ENCODE results near the gene WDR47.
"Not testable (repeated sequence)": the region's sequence is repeated elsewhere in the genome, so short reads cannot be mapped to it uniquely, and the experiment has no call there.

The WDR47 gene

GRCh38 chr1:108953452-108953851, 88.5 kb downstream of the WDR47 start:
- no peak for FAIRE-seq
- no peak for TF ChIP-seq CTCF (IDR thresholded peaks at IDR 0.05; ENCODE audit: insufficient read depth, missing control alignments)
- DNase-seq (ENCODE audit: insufficient read length, low spot score): no peak

GRCh38 chr1:108951242-108951641, 90.7 kb downstream of the WDR47 start:
- DNase-seq (ENCODE audit: insufficient read length, low spot score) (no peak), FAIRE-seq (no peak)
- no peak for TF ChIP-seq CTCF (IDR thresholded peaks at IDR 0.05; ENCODE audit: insufficient read depth, missing control alignments)

- no peak for TF ChIP-seq CTCF (IDR thresholded peaks at IDR 0.05; ENCODE audit: insufficient read depth, missing control alignments)
- FAIRE-seq (no peak), DNase-seq (ENCODE audit: insufficient read length, low spot score) (no peak)
Measured at GRCh38 chr1:108949044-108949443, 92.9 kb downstream of the WDR47 start.

GRCh38 chr1:108947871-108948525, 93.9 kb downstream of the WDR47 start:
- DNase-seq (ENCODE audit: insufficient read length, low spot score) (no peak), FAIRE-seq (peak; percentile 55)
- no peak for TF ChIP-seq CTCF (IDR thresholded peaks at IDR 0.05; ENCODE audit: insufficient read depth, missing control alignments)

GRCh38 chr1:108936170-108936569, 105.7 kb downstream of the WDR47 start:
- FAIRE-seq (no peak), DNase-seq (ENCODE audit: insufficient read length, low spot score) (no peak)
- TF ChIP-seq CTCF (IDR thresholded peaks at IDR 0.05; ENCODE audit: insufficient read depth, missing control alignments): no peak

- no peak for FAIRE-seq
- DNase-seq (ENCODE audit: insufficient read length, low spot score): no peak
- no peak for TF ChIP-seq CTCF (IDR thresholded peaks at IDR 0.05; ENCODE audit: insufficient read depth, missing control alignments)
Measured at GRCh38 chr1:108933944-108934343, 108.0 kb downstream of the WDR47 start.

- DNase-seq (ENCODE audit: insufficient read length, low spot score); FAIRE-seq: not testable (repeated sequence)
Measured at GRCh38 chr1:108927565-108927964, 114.3 kb downstream of the WDR47 start.

GRCh38 chr1:108925920-108926319, 116.0 kb downstream of the WDR47 start:
- DNase-seq (ENCODE audit: insufficient read length, low spot score): no peak
- no peak for FAIRE-seq
- TF ChIP-seq CTCF (IDR thresholded peaks at IDR 0.05; ENCODE audit: insufficient read depth, missing control alignments): no peak

Measured in D721Med (cell line).